Erythroblast (primary cell): Measurements from ENCODE around the gene SUPT4H1.

ENCODE experiments used
- GATA1 ChIP-seq: IDR thresholded peaks from 2 replicates; pipeline ENCODE4 v1.6.1; 2011; ENCODE audit warnings: low read depth, mild to moderate bottlenecking, control low read depth, low read length, moderate library complexity
- POLR2A ChIP-seq: IDR thresholded peaks from 2 replicates; pipeline ENCODE4 v1.6.1; 2011; ENCODE audit warnings: mild to moderate bottlenecking, low read length

DNA sequence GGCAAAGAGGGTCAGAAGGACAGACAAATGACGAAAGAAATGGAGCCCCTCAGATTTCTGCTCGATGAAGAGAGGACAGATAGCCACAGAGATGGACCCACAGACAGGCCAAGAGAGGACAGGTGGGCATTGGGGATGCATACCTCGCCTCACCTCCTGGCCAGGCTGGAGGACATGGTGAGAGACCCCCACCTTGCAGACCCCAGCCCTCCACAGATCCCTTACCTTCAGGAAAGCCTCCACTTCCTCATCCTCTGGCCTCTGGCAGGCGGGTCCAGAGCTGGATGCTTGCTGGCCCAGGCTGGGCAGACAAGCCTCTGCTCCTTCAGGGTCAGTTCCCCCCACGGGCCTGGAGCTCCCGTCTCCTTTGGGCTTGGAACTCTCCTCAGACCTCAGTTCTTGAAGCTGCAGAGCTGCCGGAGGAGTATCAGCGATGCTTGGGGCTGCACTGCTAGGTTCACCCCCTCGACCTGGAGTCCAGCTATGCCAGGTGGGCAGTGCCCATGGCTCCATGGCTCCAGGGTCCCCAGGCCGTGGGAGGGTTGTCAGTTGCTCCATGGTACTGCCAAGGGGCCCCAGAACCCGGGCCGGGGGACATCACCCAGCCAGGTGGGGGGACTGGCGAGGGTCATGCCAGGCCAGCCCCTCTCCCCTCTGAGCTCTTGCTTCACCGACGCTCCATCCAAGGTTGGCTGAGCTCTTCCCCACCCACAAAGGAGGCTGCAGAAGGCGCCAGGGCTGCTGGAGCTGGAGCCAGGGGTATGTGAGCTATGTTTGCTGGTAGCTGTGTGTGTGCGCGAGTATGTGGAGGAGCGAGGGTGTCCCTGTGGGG is 24.4 kb downstream of the SUPT4H1 start:
- TF ChIP-seq POLR2A (no peak), GATA1 (no peak)
